ENCODE data around the gene SDF2.

The SDF2 gene

DNA sequence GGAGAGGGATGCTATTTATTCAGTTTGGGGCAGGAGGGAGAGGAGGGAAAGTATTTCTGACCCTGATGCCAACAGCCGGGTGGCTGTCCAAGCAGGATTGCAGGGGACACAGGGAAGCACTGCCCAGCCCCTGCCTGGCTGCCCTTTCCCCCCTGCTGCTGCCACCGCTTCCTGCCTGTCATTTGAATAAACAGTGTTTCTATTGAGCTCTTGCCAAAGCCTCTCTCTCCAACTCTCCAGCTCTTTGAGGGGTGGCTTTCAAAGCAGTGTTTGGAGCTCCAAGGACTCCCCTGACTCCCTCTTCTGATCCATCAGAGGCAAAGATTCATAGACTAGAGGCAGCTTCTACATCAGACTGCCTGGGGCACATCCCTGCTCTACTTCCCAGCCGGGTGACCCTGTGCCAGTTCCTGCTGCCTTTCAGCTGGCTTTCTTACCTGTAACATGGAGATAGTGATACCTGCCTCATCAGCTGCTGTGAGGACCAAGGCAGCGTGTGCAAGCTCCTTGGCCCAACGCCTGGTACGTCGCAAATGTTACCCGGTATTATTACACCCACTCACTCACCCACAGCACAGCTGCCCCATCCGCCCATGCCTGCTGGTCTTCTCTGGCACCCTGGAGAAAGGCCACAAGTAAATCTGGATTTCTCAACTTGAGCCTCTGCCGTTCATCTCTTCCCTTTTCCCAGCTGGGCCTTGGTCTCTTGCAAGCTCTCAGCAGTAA, 40.5 kb upstream of the SDF2 start:
- 0 out of 2 replicates have a peak, but pooled peaks cover 3% of the 10 kb centered on the region for H3K4me1 ChIP-seq (ENCODE audit: insufficient read depth, low read length)
- peaks cover 83% of the 10 kb centered on the region for H3K36me3 ChIP-seq (ENCODE audit: insufficient read depth, low read depth, low read length)
- no peaks in the 10 kb centered on the region for H3K9me3 ChIP-seq (ENCODE audit: insufficient read depth, low read depth, low read length)
- no peak overlapping the region for H3K4me3 ChIP-seq (ENCODE audit: low read length)
- no peak overlapping the region for H3K27ac ChIP-seq (ENCODE audit: low read length)
- no peaks in the 10 kb centered on the region for H3K27me3 ChIP-seq (ENCODE audit: insufficient read depth, low read length)
- H3K9ac ChIP-seq (ENCODE audit: low read depth, low read length), result no peak overlapping the region

DNA sequence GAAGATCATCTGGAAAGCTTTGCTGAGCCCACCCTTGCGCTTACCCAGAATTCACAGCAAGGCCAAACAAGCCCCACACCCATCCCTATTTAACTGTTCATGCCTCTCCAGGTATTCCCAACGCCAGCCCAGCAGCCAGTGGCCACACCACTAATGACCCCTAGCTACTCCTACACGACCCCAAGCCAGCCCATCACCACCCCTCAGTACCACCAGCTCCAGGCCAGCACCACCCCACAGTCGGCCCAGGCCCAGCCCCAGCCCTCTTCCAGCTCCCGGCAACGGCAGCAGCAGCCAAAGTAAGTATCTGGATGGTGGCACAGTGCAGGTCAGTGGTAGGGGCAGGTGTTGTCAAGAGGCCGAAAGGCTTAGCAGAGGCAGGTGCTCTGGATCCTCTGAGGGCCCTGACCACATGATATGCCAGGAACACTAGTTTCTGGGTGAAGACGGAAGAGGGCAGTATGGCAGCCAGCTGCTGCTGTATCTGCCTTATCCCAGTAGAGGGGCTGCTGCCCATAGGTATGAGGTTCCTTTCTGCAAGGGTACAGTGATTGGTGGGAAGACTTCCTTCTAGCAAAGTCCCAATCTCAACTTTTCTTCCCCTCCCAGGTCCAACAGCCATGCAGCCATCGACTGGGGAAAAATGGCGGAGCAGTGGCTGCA, 39.3 kb upstream of the SDF2 start:
- H3K36me3 ChIP-seq (ENCODE audit: insufficient read depth, low read depth, low read length), result peaks cover 90% of the 10 kb centered on the region

DNA sequence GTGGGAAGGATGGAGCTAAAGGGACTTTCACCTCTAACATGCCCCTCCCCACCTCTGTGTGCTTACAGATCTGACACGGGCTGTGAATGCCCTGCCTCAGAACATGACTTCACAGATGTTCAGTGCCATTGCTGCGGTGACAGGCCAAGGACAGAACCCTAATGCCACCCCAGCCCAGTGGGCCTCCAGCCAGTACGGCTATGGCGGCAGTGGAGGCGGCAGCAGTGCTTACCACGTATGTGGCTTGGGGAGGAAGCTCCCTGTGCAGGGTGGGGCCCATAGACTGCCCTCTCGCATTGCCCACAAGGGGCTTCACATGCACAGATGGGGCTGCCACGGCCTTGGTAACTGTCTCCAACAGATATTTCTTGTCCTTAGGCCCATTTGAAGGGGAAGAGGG, 38.6 kb upstream of the SDF2 start:
- H3K9me3 ChIP-seq (ENCODE audit: insufficient read depth, low read depth, low read length), result no peaks in the 10 kb centered on the region
- no peak overlapping the region for H3K4me3 ChIP-seq (ENCODE audit: low read length)
- no peaks in the 10 kb centered on the region for H3K4me1 ChIP-seq (ENCODE audit: insufficient read depth, low read length)
- H3K27ac ChIP-seq (ENCODE audit: low read length), result no peak overlapping the region
- peaks cover 95% of the 10 kb centered on the region for H3K36me3 ChIP-seq (ENCODE audit: insufficient read depth, low read depth, low read length)
- no peaks in the 10 kb centered on the region for H3K27me3 ChIP-seq (ENCODE audit: insufficient read depth, low read length)
- H3K9ac ChIP-seq (ENCODE audit: low read depth, low read length), result no peak overlapping the region

More for the DNA sequence above, 39.3 kb upstream of the SDF2 start:
- Histone ChIP-seq H3K9ac (ENCODE audit: low read depth, low read length) (no peak overlapping the region), H3K27ac (ENCODE audit: low read length) (no peak overlapping the region), H3K4me1 (ENCODE audit: insufficient read depth, low read length) (no peaks in the 10 kb centered on the region), H3K9me3 (ENCODE audit: insufficient read depth, low read depth, low read length) (no peaks in the 10 kb centered on the region), H3K4me3 (ENCODE audit: low read length) (no peak overlapping the region), H3K27me3 (ENCODE audit: insufficient read depth, low read length) (no peaks in the 10 kb centered on the region)

DNA sequence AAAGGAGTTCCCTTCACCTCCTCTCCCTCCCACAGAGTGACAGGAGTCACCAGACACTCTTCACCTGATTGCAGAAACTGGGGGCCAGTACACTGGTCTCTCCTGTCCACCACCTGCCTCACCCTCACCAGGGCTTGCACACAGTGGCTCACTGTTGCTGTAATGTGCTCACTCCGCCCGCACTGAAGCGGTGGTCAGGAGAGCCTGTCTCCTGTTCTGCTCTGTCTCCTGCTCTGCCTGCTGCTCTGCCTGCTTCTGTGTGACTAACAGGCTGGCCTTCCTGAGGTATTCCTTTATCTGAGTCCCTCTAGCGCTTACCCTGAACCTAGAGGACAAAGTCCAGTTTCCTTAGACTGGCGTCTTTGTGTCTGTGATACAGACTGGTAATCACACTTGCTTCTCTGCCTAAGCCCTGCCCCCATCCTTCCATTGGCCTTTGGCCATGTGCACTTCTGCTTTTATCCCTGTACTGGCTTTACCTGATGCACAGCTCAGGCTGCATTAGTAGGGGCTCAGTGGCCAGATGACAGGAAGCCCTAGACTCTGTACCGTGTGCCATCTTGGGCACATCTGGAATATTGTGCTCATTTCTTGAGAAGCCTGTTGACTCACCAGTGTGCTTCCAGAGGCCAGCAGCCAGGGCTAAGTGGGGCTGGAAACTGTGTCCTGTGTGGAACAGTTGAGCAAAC, 36.7 kb upstream of the SDF2 start:
- Histone ChIP-seq H3K9ac (ENCODE audit: low read depth, low read length) (no peak overlapping the region), H3K27me3 (ENCODE audit: insufficient read depth, low read length) (no peaks in the 10 kb centered on the region), H3K36me3 (ENCODE audit: insufficient read depth, low read depth, low read length) (peaks cover 100% of the 10 kb centered on the region), H3K4me3 (ENCODE audit: low read length) (no peak overlapping the region), H3K27ac (ENCODE audit: low read length) (no peak overlapping the region), H3K9me3 (ENCODE audit: insufficient read depth, low read depth, low read length) (no peaks in the 10 kb centered on the region), H3K4me1 (ENCODE audit: insufficient read depth, low read length) (no peaks in the 10 kb centered on the region)

DNA sequence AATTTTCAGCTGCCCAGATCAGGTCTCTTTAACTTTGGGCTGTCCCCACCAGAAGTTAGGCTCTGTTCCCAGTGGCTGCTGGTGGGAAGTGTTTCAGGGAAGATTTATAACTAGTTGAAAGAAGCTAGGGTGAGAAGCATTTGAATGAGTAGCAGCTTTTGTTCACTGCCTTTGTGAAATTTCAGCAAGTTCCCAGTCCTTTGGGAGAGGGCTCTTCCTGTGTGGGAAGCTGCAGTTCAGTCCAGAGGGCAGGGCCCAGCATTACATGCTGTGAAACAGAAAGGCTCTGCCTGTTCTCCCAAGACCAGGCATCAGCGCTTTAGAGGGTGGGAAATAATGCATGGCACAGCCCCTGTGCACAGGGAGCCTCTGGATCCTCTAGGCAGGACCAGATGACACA, 32.2 kb upstream of the SDF2 start:
- Histone ChIP-seq H3K9me3 (ENCODE audit: insufficient read depth, low read depth, low read length) (no peaks in the 10 kb centered on the region), H3K4me1 (ENCODE audit: insufficient read depth, low read length) (no peaks in the 10 kb centered on the region), H3K36me3 (ENCODE audit: insufficient read depth, low read depth, low read length) (peaks cover 91% of the 10 kb centered on the region), H3K27me3 (ENCODE audit: insufficient read depth, low read length) (no peaks in the 10 kb centered on the region), H3K9ac (ENCODE audit: low read depth, low read length) (no peak overlapping the region), H3K27ac (ENCODE audit: low read length) (no peak overlapping the region), H3K4me3 (ENCODE audit: low read length) (no peak overlapping the region)

DNA sequence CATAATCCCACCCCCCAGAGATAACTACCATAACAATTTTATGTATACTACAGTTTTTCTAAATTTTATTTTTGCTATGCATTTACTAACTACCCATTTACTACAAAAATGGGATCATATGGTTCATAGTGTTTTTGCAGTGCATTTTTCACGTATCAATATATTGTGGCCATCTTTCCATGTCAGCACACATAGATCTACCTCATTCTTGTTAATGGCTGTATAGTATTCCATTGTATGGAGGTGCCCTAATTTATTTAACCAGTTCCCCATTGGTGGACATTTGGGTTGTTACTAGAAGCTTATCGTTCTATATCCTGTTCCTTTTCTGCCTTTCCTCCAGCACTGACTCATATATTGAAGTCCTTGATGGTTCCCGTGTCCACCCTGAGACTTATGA, 27.3 kb upstream of the SDF2 start:
- Histone ChIP-seq H3K9ac (ENCODE audit: low read depth, low read length) (no peak overlapping the region), H3K27ac (ENCODE audit: low read length) (no peak overlapping the region), H3K4me3 (ENCODE audit: low read length) (no peak overlapping the region), H3K4me1 (ENCODE audit: insufficient read depth, low read length) (no peaks in the 10 kb centered on the region), H3K9me3 (ENCODE audit: insufficient read depth, low read depth, low read length) (no peaks in the 10 kb centered on the region), H3K36me3 (ENCODE audit: insufficient read depth, low read depth, low read length) (peaks cover 90% of the 10 kb centered on the region), H3K27me3 (ENCODE audit: insufficient read depth, low read length) (no peaks in the 10 kb centered on the region)

DNA sequence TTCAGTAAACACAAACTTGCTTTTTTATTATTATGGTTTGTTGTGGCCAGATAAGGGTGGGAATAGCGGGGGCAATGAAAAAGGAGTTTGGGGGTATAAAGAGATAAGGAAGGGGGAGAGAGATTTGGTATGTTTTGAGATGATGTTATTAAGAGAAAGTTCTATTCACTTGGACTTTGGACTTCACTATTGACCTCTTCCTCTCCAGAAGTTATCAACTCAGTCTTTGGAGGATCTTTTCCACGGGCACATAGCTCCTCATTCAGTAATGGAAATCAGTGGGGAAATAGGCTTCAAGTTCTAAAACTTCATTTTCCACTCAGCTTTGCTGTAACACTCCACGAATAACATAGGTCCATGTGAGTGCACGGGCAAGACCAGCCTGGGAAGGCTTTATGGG, 26.8 kb upstream of the SDF2 start:
- H3K9me3 ChIP-seq (ENCODE audit: insufficient read depth, low read depth, low read length), result no peaks in the 10 kb centered on the region
- no peaks in the 10 kb centered on the region for H3K4me1 ChIP-seq (ENCODE audit: insufficient read depth, low read length)
- no peak overlapping the region for H3K27ac ChIP-seq (ENCODE audit: low read length)
- no peaks in the 10 kb centered on the region for H3K27me3 ChIP-seq (ENCODE audit: insufficient read depth, low read length)
- H3K36me3 ChIP-seq (ENCODE audit: insufficient read depth, low read depth, low read length), result peaks cover 89% of the 10 kb centered on the region
- no peak overlapping the region for H3K9ac ChIP-seq (ENCODE audit: low read depth, low read length)
- no peak overlapping the region for H3K4me3 ChIP-seq (ENCODE audit: low read length)

DNA sequence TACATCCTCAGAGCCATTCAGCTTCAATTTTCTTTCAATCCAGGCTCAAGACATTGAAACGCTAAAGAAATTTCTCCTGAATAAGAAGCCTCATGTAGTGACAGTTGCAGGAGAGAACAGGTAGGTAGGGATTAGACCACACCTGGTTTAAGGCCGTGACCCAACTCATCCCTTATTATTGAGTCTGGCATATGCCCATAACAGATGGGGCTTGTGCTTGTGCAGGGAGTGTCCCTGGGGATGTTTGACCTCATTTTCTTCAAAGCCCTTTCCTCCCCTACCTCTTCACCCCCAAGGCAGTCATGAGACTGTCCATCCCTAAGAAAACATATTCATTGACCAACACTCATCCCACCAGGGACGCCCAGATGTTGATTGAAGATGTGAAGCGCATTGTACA, 24.6 kb upstream of the SDF2 start:
- H3K27ac ChIP-seq (ENCODE audit: low read length), result no peak overlapping the region
- H3K36me3 ChIP-seq (ENCODE audit: insufficient read depth, low read depth, low read length), result peaks cover 99% of the 10 kb centered on the region
- H3K4me1 ChIP-seq (ENCODE audit: insufficient read depth, low read length), result no peaks in the 10 kb centered on the region
- H3K27me3 ChIP-seq (ENCODE audit: insufficient read depth, low read length), result no peaks in the 10 kb centered on the region
- no peaks in the 10 kb centered on the region for H3K9me3 ChIP-seq (ENCODE audit: insufficient read depth, low read depth, low read length)
- H3K4me3 ChIP-seq (ENCODE audit: low read length), result no peak overlapping the region
- no peak overlapping the region for H3K9ac ChIP-seq (ENCODE audit: low read depth, low read length)

DNA sequence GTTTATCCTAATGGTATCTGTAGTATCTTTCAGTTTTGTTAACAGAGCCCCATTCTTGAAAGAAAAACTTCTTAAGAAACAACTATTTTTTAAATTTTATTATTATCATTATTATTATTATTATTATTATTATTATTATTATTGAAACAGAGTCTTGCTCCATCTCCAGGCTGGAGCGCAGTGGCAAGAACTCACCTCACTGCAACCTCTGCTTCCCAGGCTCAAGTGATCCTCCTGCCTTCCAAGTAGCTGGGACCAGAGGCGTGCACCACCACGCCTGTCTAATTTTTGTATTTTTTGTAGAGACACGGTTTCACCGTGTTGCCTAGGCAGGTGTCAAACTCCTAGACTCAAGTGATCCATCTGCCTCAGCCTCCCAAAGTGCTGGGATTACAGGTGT, 23.7 kb upstream of the SDF2 start:
- no peaks in the 10 kb centered on the region for H3K9me3 ChIP-seq (ENCODE audit: insufficient read depth, low read depth, low read length)
- H3K27ac ChIP-seq (ENCODE audit: low read length), result no peak overlapping the region
- no peak overlapping the region for H3K4me3 ChIP-seq (ENCODE audit: low read length)
- H3K9ac ChIP-seq (ENCODE audit: low read depth, low read length), result no peak overlapping the region
- peaks cover 99% of the 10 kb centered on the region for H3K36me3 ChIP-seq (ENCODE audit: insufficient read depth, low read depth, low read length)
- no peaks in the 10 kb centered on the region for H3K27me3 ChIP-seq (ENCODE audit: insufficient read depth, low read length)
- H3K4me1 ChIP-seq (ENCODE audit: insufficient read depth, low read length), result no peaks in the 10 kb centered on the region

DNA sequence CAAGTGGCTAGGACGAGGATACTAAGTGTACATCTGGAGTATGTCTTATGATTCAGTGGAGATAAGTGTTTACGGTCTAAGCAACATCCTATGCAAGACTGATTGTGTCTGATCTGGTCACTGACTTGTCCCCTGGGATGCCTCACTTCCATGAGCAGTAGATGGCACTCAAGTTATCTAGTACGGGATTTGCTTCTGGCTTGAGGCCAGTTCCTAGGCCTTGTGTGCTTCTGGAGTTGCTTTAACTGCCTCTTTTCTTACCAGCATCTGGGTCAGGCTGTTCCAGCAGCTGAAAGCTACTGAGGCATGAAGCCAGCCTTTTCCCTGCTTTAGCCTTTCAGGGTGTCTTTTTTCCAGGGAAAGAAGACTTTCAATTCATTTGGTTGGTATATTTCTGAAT, 23.3 kb upstream of the SDF2 start:
- Histone ChIP-seq H3K27me3 (ENCODE audit: insufficient read depth, low read length) (no peaks in the 10 kb centered on the region), H3K9me3 (ENCODE audit: insufficient read depth, low read depth, low read length) (no peaks in the 10 kb centered on the region), H3K27ac (ENCODE audit: low read length) (no peak overlapping the region), H3K9ac (ENCODE audit: low read depth, low read length) (no peak overlapping the region), H3K4me1 (ENCODE audit: insufficient read depth, low read length) (no peaks in the 10 kb centered on the region), H3K4me3 (ENCODE audit: low read length) (no peak overlapping the region), H3K36me3 (ENCODE audit: insufficient read depth, low read depth, low read length) (peaks cover 97% of the 10 kb centered on the region)

DNA sequence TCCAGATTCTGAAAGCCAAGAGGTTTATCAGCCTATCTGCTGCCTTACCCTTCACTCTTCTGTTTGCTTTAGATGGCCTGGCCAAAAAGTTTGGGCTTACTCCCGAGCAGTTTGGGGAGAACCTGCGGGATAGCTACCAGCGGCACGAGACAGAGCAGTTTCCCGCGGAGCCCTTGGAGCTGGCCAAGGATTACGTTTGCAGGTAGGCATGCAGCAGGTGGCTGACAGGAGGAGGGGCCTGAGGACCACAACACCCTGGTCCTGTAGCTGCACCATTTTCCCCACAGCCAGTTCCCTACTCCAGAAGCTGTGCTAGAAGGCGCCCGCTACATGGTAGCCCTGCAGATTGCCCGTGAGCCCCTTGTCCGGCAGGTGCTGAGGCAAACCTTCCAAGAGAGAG, 20.9 kb upstream of the SDF2 start:
- H3K4me1 ChIP-seq (ENCODE audit: insufficient read depth, low read length), result no peaks in the 10 kb centered on the region
- H3K9ac ChIP-seq (ENCODE audit: low read depth, low read length), result no peak overlapping the region
- no peak overlapping the region for H3K27ac ChIP-seq (ENCODE audit: low read length)
- H3K36me3 ChIP-seq (ENCODE audit: insufficient read depth, low read depth, low read length), result peaks cover 97% of the 10 kb centered on the region
- no peaks in the 10 kb centered on the region for H3K9me3 ChIP-seq (ENCODE audit: insufficient read depth, low read depth, low read length)
- no peaks in the 10 kb centered on the region for H3K27me3 ChIP-seq (ENCODE audit: insufficient read depth, low read length)
- no peak overlapping the region for H3K4me3 ChIP-seq (ENCODE audit: low read length)

DNA sequence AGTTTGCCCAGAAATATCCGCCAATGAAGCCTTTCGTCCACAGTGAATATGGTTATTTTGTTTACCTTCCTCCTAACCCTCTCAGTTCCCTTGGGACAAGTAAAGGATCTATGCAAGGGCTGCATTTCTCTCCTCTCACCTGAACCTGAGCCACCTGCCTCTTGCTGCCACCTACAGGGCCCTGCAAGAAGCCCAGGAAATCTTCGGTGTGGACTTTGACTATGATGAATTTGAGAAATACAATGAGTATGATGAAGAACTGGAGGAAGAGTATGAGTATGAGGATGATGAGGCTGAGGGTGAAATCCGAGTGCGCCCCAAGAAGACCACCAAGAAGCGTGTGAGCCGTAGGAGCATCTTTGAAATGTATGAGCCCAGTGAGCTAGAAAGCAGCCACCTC, 14.3 kb upstream of the SDF2 start:
- no peak overlapping the region for H3K4me3 ChIP-seq (ENCODE audit: low read length)
- H3K36me3 ChIP-seq (ENCODE audit: insufficient read depth, low read depth, low read length), result peaks cover 99% of the 10 kb centered on the region
- no peaks in the 10 kb centered on the region for H3K4me1 ChIP-seq (ENCODE audit: insufficient read depth, low read length)
- no peak overlapping the region for H3K9ac ChIP-seq (ENCODE audit: low read depth, low read length)
- H3K9me3 ChIP-seq (ENCODE audit: insufficient read depth, low read depth, low read length), result no peaks in the 10 kb centered on the region
- H3K27me3 ChIP-seq (ENCODE audit: insufficient read depth, low read length), result no peaks in the 10 kb centered on the region
- no peak overlapping the region for H3K27ac ChIP-seq (ENCODE audit: low read length)
